ENCODE measurements around the gene RNF8. TPM values are rescaled to one million over a fixed set of nuclear protein-coding genes. Genes with fewer than 3 reads are reported as not detected.
A peak's percentile ranks its signal among the peaks of the same experiment; 100 is the strongest.

RNF8 gene
- polyA plus RNA-seq, 12 donors, result 13.8 to 20.5 (median 17.3) TPM; not detected in 1

- DNase-seq, result peak; percentile 30
These were observed 972 bp downstream of the RNF8 start for GRCh38 chr6:37354526-37355384.

GRCh38 chr6:37357288-37357687 lies 3.5 kb downstream of the RNF8 start:
- no peak for DNase-seq

GRCh38 chr6:37357860-37358259 lies 4.1 kb downstream of the RNF8 start:
- no peak for DNase-seq

- no peak for DNase-seq
These were observed 5.3 kb downstream of the RNF8 start for GRCh38 chr6:37359039-37359438.

GRCh38 chr6:37362101-37362828 lies 8.5 kb downstream of the RNF8 start:
- DNase-seq, result no peak

GRCh38 chr6:37365791-37366190 lies 12.0 kb downstream of the RNF8 start:
- DNase-seq, result no peak

GRCh38 chr6:37366910-37367309 lies 13.1 kb downstream of the RNF8 start:
- no peak for DNase-seq

- no peak for DNase-seq
These were observed 15.2 kb downstream of the RNF8 start for GRCh38 chr6:37368961-37369320.

- no peak for DNase-seq
These were observed 15.8 kb downstream of the RNF8 start for GRCh38 chr6:37369321-37370201.

- no peak for DNase-seq
These were observed 17.6 kb downstream of the RNF8 start for GRCh38 chr6:37371154-37372083.

GRCh38 chr6:37372116-37372515 lies 18.3 kb downstream of the RNF8 start:
- no peak for DNase-seq

GRCh38 chr6:37373822-37374471 lies 20.2 kb downstream of the RNF8 start:
- DNase-seq, result no peak

- DNase-seq, result no peak
These were observed 21.6 kb downstream of the RNF8 start for GRCh38 chr6:37375376-37375775.

GRCh38 chr6:37376078-37376743 lies 22.4 kb downstream of the RNF8 start:
- DNase-seq, result no peak

- no peak for DNase-seq
These were observed 27.8 kb downstream of the RNF8 start for GRCh38 chr6:37381579-37381978.

- no peak for DNase-seq
These were observed 29.4 kb downstream of the RNF8 start for GRCh38 chr6:37382994-37383765.

- DNase-seq, result no peak
These were observed 34.8 kb downstream of the RNF8 start for GRCh38 chr6:37388578-37388977.

- DNase-seq, result no peak
These were observed 36.1 kb downstream of the RNF8 start for GRCh38 chr6:37389857-37390256.

GRCh38 chr6:37391120-37391519 lies 37.3 kb downstream of the RNF8 start:
- no peak for DNase-seq
